GM19397 (cell line): Measurements from ENCODE around the gene ANXA11.
"Not testable (repeated sequence)": the region's sequence is repeated elsewhere in the genome, so short reads cannot be mapped to it uniquely, and the experiment has no call there.

ENCODE experiments used
- ATAC-seq: cut with Tn5 transposase; IDR thresholded peaks from one replicate; pipeline ENCODE4 v1.9.1; 2021; ENCODE audit warnings: mild to moderate bottlenecking, moderate library complexity; ENCODE audit not compliant: unreplicated experiment

Gene ANXA11

GRCh38 chr10:80205477-80206276 lies at the start of gene ANXA11:
ANXA11 (minus strand) TSS chr10:80205537; CDS start chr10:80172861, 32,676 bp downstream.
- peak; percentile 87 for ATAC-seq

- ATAC-seq, result not testable (repeated sequence)
These were observed 49.4 kb upstream of the ANXA11 start for GRCh38 chr10:80254726-80255125.

- not testable (repeated sequence) for ATAC-seq
These were observed 48.6 kb upstream of the ANXA11 start for GRCh38 chr10:80253963-80254271.

- no peak for ATAC-seq
These were observed 48.1 kb upstream of the ANXA11 start for GRCh38 chr10:80253266-80253962.

GRCh38 chr10:80252296-80252887 lies 47.1 kb upstream of the ANXA11 start:
- ATAC-seq, result no peak

GRCh38 chr10:80251703-80252280 lies 46.5 kb upstream of the ANXA11 start:
- ATAC-seq, result not testable (repeated sequence)

DNA sequence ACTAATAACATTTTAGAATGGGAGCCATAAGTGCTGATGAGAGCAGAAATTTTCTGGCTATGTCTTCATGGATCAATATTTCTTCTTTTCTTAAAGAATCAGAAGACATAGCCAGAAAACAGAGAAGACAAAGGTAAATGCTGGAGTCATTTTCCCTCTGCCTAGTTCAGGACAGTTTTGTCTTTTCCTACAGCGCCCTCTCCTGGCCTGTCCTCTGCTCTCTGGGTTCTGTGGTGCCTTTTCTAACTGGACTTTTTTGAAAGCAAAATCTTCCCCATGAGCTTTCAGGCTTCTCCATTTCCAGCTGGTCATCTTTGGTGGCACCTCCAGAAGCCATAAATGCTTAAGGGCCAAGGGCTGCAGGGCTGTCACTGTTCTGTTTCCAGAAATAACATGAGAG lies 45.1 kb upstream of the ANXA11 start:
- ATAC-seq, result not testable (repeated sequence)

DNA sequence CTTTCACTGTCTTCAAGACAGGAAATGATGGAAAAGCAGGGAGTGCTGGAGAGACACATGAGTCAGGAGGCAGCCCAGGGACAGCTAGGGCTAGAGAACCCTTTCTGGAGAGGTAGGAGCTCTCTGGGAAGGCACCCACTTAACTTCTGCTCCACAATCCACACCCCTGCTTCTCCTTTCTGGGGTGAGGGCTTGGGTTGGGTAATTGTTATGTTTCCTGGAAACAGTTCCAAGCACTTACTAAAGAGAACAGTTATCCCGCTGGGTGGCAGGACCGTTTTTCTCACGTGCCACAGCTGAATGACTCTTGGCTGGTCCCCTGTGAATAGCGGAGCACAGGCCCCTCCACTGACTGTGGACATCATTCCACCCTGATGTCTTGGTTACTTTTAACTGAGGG lies 44.6 kb upstream of the ANXA11 start:
- ATAC-seq, result not testable (repeated sequence)

GRCh38 chr10:80247611-80248010 lies 42.3 kb upstream of the ANXA11 start:
- ATAC-seq, result not testable (repeated sequence)

DNA sequence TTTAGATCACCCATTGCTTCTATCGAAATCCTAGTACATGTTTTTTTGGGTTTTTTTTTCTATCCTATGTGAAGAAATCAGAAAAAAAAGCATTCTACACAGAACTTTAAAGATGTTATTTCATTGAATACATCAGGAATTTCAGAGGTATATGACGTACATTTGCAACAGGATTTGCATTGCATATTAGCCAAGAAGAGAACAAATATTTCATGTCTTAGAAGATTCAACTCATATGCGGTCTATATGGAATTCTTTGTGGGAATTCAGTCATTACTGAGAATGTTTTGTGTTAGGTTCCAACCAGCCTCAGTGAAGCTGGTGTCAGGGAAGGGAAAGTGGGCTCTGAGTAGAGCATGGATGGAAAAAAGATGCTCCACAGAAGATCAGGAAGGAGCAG lies 39.0 kb upstream of the ANXA11 start:
- not testable (repeated sequence) for ATAC-seq

DNA sequence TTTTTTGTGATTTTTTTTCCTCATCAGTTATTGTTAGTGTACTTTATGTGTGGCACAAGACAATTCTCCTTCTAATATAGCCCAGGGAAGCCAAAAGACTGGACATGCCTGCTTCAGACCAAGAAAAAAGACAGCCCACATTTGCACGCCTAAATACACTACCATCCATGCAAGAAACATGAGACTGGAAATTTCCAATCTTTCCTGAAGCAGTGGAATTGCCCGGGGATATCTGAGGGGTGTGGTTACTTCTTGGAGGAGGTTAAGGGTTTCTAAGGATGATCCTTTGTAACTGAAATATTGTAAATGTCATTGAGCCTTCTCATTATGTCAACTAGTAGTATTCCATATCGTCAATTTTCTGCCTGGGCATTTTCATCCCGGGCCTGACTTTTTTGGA lies 37.0 kb upstream of the ANXA11 start:
- not testable (repeated sequence) for ATAC-seq

- not testable (repeated sequence) for ATAC-seq
These were observed 31.1 kb upstream of the ANXA11 start for GRCh38 chr10:80236457-80236856.

GRCh38 chr10:80234331-80235235 lies 29.2 kb upstream of the ANXA11 start:
- peak; percentile 100 for ATAC-seq

GRCh38 chr10:80233871-80234270 lies 28.5 kb upstream of the ANXA11 start:
- ATAC-seq, result not testable (repeated sequence)

- ATAC-seq, result peak; percentile 65
These were observed 21.4 kb upstream of the ANXA11 start for GRCh38 chr10:80226723-80227122.

DNA sequence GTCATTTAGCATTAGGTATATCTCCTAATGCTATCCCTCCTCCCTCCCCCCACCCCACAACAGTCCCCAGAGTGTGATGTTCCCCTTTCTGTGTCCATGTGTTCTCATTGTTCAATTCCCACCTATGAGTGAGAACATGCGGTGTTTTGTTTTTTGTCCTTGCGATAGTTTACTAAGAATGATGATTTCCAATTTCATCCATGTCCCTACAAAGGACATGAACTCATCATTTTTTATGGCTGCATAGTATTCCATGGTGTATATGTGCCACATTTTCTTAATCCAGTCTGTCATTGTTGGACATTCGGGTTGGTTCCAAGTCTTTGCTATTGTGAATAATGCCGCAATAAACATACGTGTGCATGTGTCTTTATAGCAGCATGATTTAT lies 17.7 kb upstream of the ANXA11 start:
- ATAC-seq, result not testable (repeated sequence)

- peak; percentile 84 for ATAC-seq
These were observed 13.5 kb upstream of the ANXA11 start for GRCh38 chr10:80218878-80219277.

- not testable (repeated sequence) for ATAC-seq
These were observed 9.1 kb upstream of the ANXA11 start for GRCh38 chr10:80214368-80214982.

- ATAC-seq, result not testable (repeated sequence)
These were observed 7.3 kb upstream of the ANXA11 start for GRCh38 chr10:80212535-80213115.

- ATAC-seq, result no peak
These were observed 6.4 kb upstream of the ANXA11 start for GRCh38 chr10:80211786-80212185.
